ENCODE measurements around the gene C5orf47. TPM values are rescaled to one million over a fixed set of nuclear protein-coding genes. Genes with fewer than 3 reads are reported as not detected.

Gene C5orf47
- total RNA-seq, 1 experiment from 2014 or later: not detected

GRCh38 chr5:173944511-173944910, 44.5 kb upstream of the C5orf47 start:
- no peak for TF ChIP-seq CTCF (IDR thresholded peaks at IDR 0.05; ENCODE audit: unreplicated experiment)
- intact Hi-C loops (cut with micrococcal nuclease; ENCODE audit: unreplicated experiment): no loop called here
- CTCF ChIA-PET: interaction anchor here (0.7 to 1.3 kb wide), 3 partner anchors 19 to 180 kb away, joined by 3 to 6 read pairs (median 5); no protein-coding TSS in a partner anchor
- H3K36me3 Mint-ChIP-seq (ENCODE audit: insufficient read depth, unreplicated experiment): no peaks in the 10 kb centered on the region
- H3K27ac Mint-ChIP-seq (ENCODE audit: unreplicated experiment): no peak overlapping the region
- H3K4me3 Mint-ChIP-seq (ENCODE audit: low read depth, unreplicated experiment): no peak overlapping the region
- no peak for DNase-seq
- no TSS peak for BruUV-seq (replicated peaks)
- H3K27me3 Mint-ChIP-seq (ENCODE audit: unreplicated experiment): no peaks in the 10 kb centered on the region
- no peaks in the 10 kb centered on the region for H3K9me3 Mint-ChIP-seq (ENCODE audit: low read depth, unreplicated experiment)
- H3K4me1 Mint-ChIP-seq (ENCODE audit: low read depth, unreplicated experiment): peaks cover 28% of the 10 kb centered on the region

DNA sequence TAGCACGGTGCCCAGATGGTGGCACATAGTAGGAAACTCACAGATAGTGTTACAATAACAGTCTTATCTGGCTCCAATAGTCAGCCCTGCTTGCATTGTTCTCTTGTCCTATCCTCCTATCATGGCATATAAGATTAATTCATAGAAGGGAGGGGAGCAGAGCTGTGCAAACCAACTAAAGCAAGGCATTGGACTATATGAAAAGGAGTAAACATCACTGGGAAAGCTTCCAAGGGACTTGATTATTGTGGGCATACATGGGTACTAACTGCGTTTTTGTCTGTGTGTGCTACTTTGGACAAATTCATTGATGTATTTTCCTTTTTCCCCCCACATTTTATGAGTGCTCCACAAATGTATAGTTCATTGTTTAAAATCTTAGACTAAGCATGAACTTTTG, 43.8 kb upstream of the C5orf47 start:
- TF ChIP-seq CTCF (IDR thresholded peaks at IDR 0.05; ENCODE audit: unreplicated experiment): no peak
- no peak for DNase-seq
- CTCF ChIA-PET: interaction anchor here (1.3 kb wide), 1 partner anchor 20 kb away, joined by 3 read pairs; no protein-coding TSS in a partner anchor
- H3K9me3 Mint-ChIP-seq (ENCODE audit: low read depth, unreplicated experiment): no peaks in the 10 kb centered on the region
- H3K27me3 Mint-ChIP-seq (ENCODE audit: unreplicated experiment): no peaks in the 10 kb centered on the region
- intact Hi-C loops (cut with micrococcal nuclease; ENCODE audit: unreplicated experiment): no loop called here
- no TSS peak for BruUV-seq (replicated peaks)
- H3K4me3 Mint-ChIP-seq (ENCODE audit: low read depth, unreplicated experiment): no peak overlapping the region
- peaks cover 3% of the 10 kb centered on the region for H3K36me3 Mint-ChIP-seq (ENCODE audit: insufficient read depth, unreplicated experiment)
- peaks cover 28% of the 10 kb centered on the region for H3K4me1 Mint-ChIP-seq (ENCODE audit: low read depth, unreplicated experiment)
- no peak overlapping the region for H3K27ac Mint-ChIP-seq (ENCODE audit: unreplicated experiment)

GRCh38 chr5:173946323-173946722, 42.6 kb upstream of the C5orf47 start:
- CTCF ChIA-PET: no interaction called here
- no peaks in the 10 kb centered on the region for H3K27me3 Mint-ChIP-seq (ENCODE audit: unreplicated experiment)
- peaks cover 4% of the 10 kb centered on the region for H3K36me3 Mint-ChIP-seq (ENCODE audit: insufficient read depth, unreplicated experiment)
- H3K27ac Mint-ChIP-seq (ENCODE audit: unreplicated experiment): no peak overlapping the region
- no TSS peak for BruUV-seq (replicated peaks)
- peaks cover 28% of the 10 kb centered on the region for H3K4me1 Mint-ChIP-seq (ENCODE audit: low read depth, unreplicated experiment)
- no peaks in the 10 kb centered on the region for H3K9me3 Mint-ChIP-seq (ENCODE audit: low read depth, unreplicated experiment)
- intact Hi-C loops (cut with micrococcal nuclease; ENCODE audit: unreplicated experiment): no loop called here
- H3K4me3 Mint-ChIP-seq (ENCODE audit: low read depth, unreplicated experiment): no peak overlapping the region
- no peak for TF ChIP-seq CTCF (IDR thresholded peaks at IDR 0.05; ENCODE audit: unreplicated experiment)
- DNase-seq: no peak

GRCh38 chr5:173950829-173951228, 38.1 kb upstream of the C5orf47 start:
- no peak overlapping the region for H3K27ac Mint-ChIP-seq (ENCODE audit: unreplicated experiment)
- no TSS peak for BruUV-seq (replicated peaks)
- H3K36me3 Mint-ChIP-seq (ENCODE audit: insufficient read depth, unreplicated experiment): peaks cover 10% of the 10 kb centered on the region

More at GRCh38 chr5:173950829-173951228, 38.1 kb upstream of the C5orf47 start:
- no peak for DNase-seq
- Mint-ChIP-seq H3K9me3 (ENCODE audit: low read depth, unreplicated experiment) (no peaks in the 10 kb centered on the region), H3K27me3 (ENCODE audit: unreplicated experiment) (no peaks in the 10 kb centered on the region), H3K4me3 (ENCODE audit: low read depth, unreplicated experiment) (no peak overlapping the region), H3K4me1 (ENCODE audit: low read depth, unreplicated experiment) (peaks cover 21% of the 10 kb centered on the region)
- CTCF ChIA-PET: no interaction called here
- no peak for TF ChIP-seq CTCF (IDR thresholded peaks at IDR 0.05; ENCODE audit: unreplicated experiment)
- intact Hi-C loops (cut with micrococcal nuclease; ENCODE audit: unreplicated experiment): loop anchor here (1.0 kb wide), 1 partner anchor 9 kb away; no protein-coding TSS in a partner anchor
